ENCODE data around the gene ATG7.
"Not testable (repeated sequence)": the region's sequence is repeated elsewhere in the genome, so short reads cannot be mapped to it uniquely, and the experiment has no call there.

ATG7 gene

GRCh38 chr3:11435440-11436165 lies 163.4 kb downstream of the ATG7 start:
- H3K36me3 ChIP-seq (ENCODE audit: control insufficient read depth, insufficient read depth, low read length), result no peaks in the 10 kb centered on the region
- 94 to 95% methylated on average over 7 of the region's 7 CpGs for WGBS, 2 experiments
- no peaks in the 10 kb centered on the region for H3K9me3 ChIP-seq (ENCODE audit: control insufficient read depth, low read length)
- no peak overlapping the region for H3K27ac ChIP-seq (ENCODE audit: insufficient read depth, low read depth, low read length, poor library complexity, severe bottlenecking)
- H3K4me3 ChIP-seq (ENCODE audit: insufficient read depth, low read depth, low read length), result no peak overlapping the region
- peaks cover 10% of the 10 kb centered on the region for H3K4me1 ChIP-seq (ENCODE audit: control insufficient read depth, insufficient read depth, low read length)
- no peaks in the 10 kb centered on the region for H3K27me3 ChIP-seq (ENCODE audit: control insufficient read depth, insufficient read depth, low read length, poor library complexity, severe bottlenecking)

GRCh38 chr3:11436775-11437174 lies 164.6 kb downstream of the ATG7 start:
- Histone ChIP-seq H3K9me3 (ENCODE audit: control insufficient read depth, low read length) (no peaks in the 10 kb centered on the region), H3K36me3 (ENCODE audit: control insufficient read depth, insufficient read depth, low read length) (no peaks in the 10 kb centered on the region), H3K27ac (ENCODE audit: insufficient read depth, low read depth, low read length, poor library complexity, severe bottlenecking) (no peak overlapping the region), H3K4me3 (ENCODE audit: insufficient read depth, low read depth, low read length) (no peak overlapping the region), H3K4me1 (ENCODE audit: control insufficient read depth, insufficient read depth, low read length) (peaks cover 10% of the 10 kb centered on the region), H3K27me3 (ENCODE audit: control insufficient read depth, insufficient read depth, low read length, poor library complexity, severe bottlenecking) (no peaks in the 10 kb centered on the region)
- 92% methylated on average over 2 of the region's 2 CpGs for WGBS, 2 experiments

GRCh38 chr3:11437506-11437905 lies 165.3 kb downstream of the ATG7 start:
- H3K27ac ChIP-seq (ENCODE audit: insufficient read depth, low read depth, low read length, poor library complexity, severe bottlenecking), result no peak overlapping the region
- 92 to 93% methylated on average over 6 of the region's 6 CpGs for WGBS, 2 experiments
- H3K9me3 ChIP-seq (ENCODE audit: control insufficient read depth, low read length), result no peaks in the 10 kb centered on the region
- H3K4me1 ChIP-seq (ENCODE audit: control insufficient read depth, insufficient read depth, low read length), result peaks cover 10% of the 10 kb centered on the region
- no peaks in the 10 kb centered on the region for H3K27me3 ChIP-seq (ENCODE audit: control insufficient read depth, insufficient read depth, low read length, poor library complexity, severe bottlenecking)
- no peak overlapping the region for H3K4me3 ChIP-seq (ENCODE audit: insufficient read depth, low read depth, low read length)
- no peaks in the 10 kb centered on the region for H3K36me3 ChIP-seq (ENCODE audit: control insufficient read depth, insufficient read depth, low read length)

GRCh38 chr3:11438646-11439045 lies 166.4 kb downstream of the ATG7 start:
- no peak overlapping the region for H3K27ac ChIP-seq (ENCODE audit: insufficient read depth, low read depth, low read length, poor library complexity, severe bottlenecking)
- H3K36me3 ChIP-seq (ENCODE audit: control insufficient read depth, insufficient read depth, low read length), result no peaks in the 10 kb centered on the region
- peaks cover 10% of the 10 kb centered on the region for H3K4me1 ChIP-seq (ENCODE audit: control insufficient read depth, insufficient read depth, low read length)
- H3K4me3 ChIP-seq (ENCODE audit: insufficient read depth, low read depth, low read length), result no peak overlapping the region
- H3K27me3 ChIP-seq (ENCODE audit: control insufficient read depth, insufficient read depth, low read length, poor library complexity, severe bottlenecking), result no peaks in the 10 kb centered on the region
- 92 to 94% methylated on average over 2 of the region's 2 CpGs for WGBS, 2 experiments
- H3K9me3 ChIP-seq (ENCODE audit: control insufficient read depth, low read length), result no peaks in the 10 kb centered on the region

GRCh38 chr3:11441346-11441745 lies 169.1 kb downstream of the ATG7 start:
- 87 to 89% methylated on average over 7 of the region's 7 CpGs for WGBS, 2 experiments
- H3K27ac ChIP-seq (ENCODE audit: insufficient read depth, low read depth, low read length, poor library complexity, severe bottlenecking); H3K4me3 ChIP-seq (ENCODE audit: insufficient read depth, low read depth, low read length); H3K36me3 ChIP-seq (ENCODE audit: control insufficient read depth, insufficient read depth, low read length); H3K9me3 ChIP-seq (ENCODE audit: control insufficient read depth, low read length); H3K27me3 ChIP-seq (ENCODE audit: control insufficient read depth, insufficient read depth, low read length, poor library complexity, severe bottlenecking): not testable (repeated sequence)
- H3K4me1 ChIP-seq (ENCODE audit: control insufficient read depth, insufficient read depth, low read length), result peaks cover 10% of the 10 kb centered on the region

GRCh38 chr3:11444404-11444803 lies 172.2 kb downstream of the ATG7 start:
- Histone ChIP-seq H3K27ac (ENCODE audit: insufficient read depth, low read depth, low read length, poor library complexity, severe bottlenecking) (no peak overlapping the region), H3K36me3 (ENCODE audit: control insufficient read depth, insufficient read depth, low read length) (no peaks in the 10 kb centered on the region), H3K4me1 (ENCODE audit: control insufficient read depth, insufficient read depth, low read length) (no peaks in the 10 kb centered on the region), H3K9me3 (ENCODE audit: control insufficient read depth, low read length) (no peaks in the 10 kb centered on the region), H3K27me3 (ENCODE audit: control insufficient read depth, insufficient read depth, low read length, poor library complexity, severe bottlenecking) (no peaks in the 10 kb centered on the region), H3K4me3 (ENCODE audit: insufficient read depth, low read depth, low read length) (no peak overlapping the region)
- WGBS, 2 experiments, result 91 to 94% methylated on average over 1 of the region's 1 CpG

GRCh38 chr3:11445193-11445592 lies 173.0 kb downstream of the ATG7 start:
- 83 to 91% methylated on average over 2 to 3 of the region's 3 CpGs for WGBS, 2 experiments
- not testable (repeated sequence) for H3K4me1 ChIP-seq (ENCODE audit: control insufficient read depth, insufficient read depth, low read length); H3K27me3 ChIP-seq (ENCODE audit: control insufficient read depth, insufficient read depth, low read length, poor library complexity, severe bottlenecking); H3K27ac ChIP-seq (ENCODE audit: insufficient read depth, low read depth, low read length, poor library complexity, severe bottlenecking); H3K36me3 ChIP-seq (ENCODE audit: control insufficient read depth, insufficient read depth, low read length); H3K4me3 ChIP-seq (ENCODE audit: insufficient read depth, low read depth, low read length); H3K9me3 ChIP-seq (ENCODE audit: control insufficient read depth, low read length)

- Histone ChIP-seq H3K4me3 (ENCODE audit: insufficient read depth, low read depth, low read length) (no peak overlapping the region), H3K9me3 (ENCODE audit: control insufficient read depth, low read length) (no peaks in the 10 kb centered on the region), H3K4me1 (ENCODE audit: control insufficient read depth, insufficient read depth, low read length) (no peaks in the 10 kb centered on the region), H3K27ac (ENCODE audit: insufficient read depth, low read depth, low read length, poor library complexity, severe bottlenecking) (no peak overlapping the region), H3K27me3 (ENCODE audit: control insufficient read depth, insufficient read depth, low read length, poor library complexity, severe bottlenecking) (no peaks in the 10 kb centered on the region), H3K36me3 (ENCODE audit: control insufficient read depth, insufficient read depth, low read length) (no peaks in the 10 kb centered on the region)
- WGBS, 2 experiments, result 78 to 95% methylated on average over 1 to 2 of the region's 2 CpGs
Observed at GRCh38 chr3:11445883-11446282, 173.7 kb downstream of the ATG7 start.

GRCh38 chr3:11447584-11448200 lies 175.5 kb downstream of the ATG7 start:
- no peaks in the 10 kb centered on the region for H3K4me1 ChIP-seq (ENCODE audit: control insufficient read depth, insufficient read depth, low read length)
- no peaks in the 10 kb centered on the region for H3K27me3 ChIP-seq (ENCODE audit: control insufficient read depth, insufficient read depth, low read length, poor library complexity, severe bottlenecking)
- H3K9me3 ChIP-seq (ENCODE audit: control insufficient read depth, low read length), result no peaks in the 10 kb centered on the region
- H3K4me3 ChIP-seq (ENCODE audit: insufficient read depth, low read depth, low read length), result no peak overlapping the region
- H3K36me3 ChIP-seq (ENCODE audit: control insufficient read depth, insufficient read depth, low read length), result no peaks in the 10 kb centered on the region
- H3K27ac ChIP-seq (ENCODE audit: insufficient read depth, low read depth, low read length, poor library complexity, severe bottlenecking), result no peak overlapping the region
- WGBS, 2 experiments, result 44 to 54% methylated on average over 2 of the region's 2 CpGs

GRCh38 chr3:11450015-11450414 lies 177.8 kb downstream of the ATG7 start:
- 90 to 92% methylated on average over 2 of the region's 2 CpGs for WGBS, 2 experiments
- H3K27ac ChIP-seq (ENCODE audit: insufficient read depth, low read depth, low read length, poor library complexity, severe bottlenecking), result no peak overlapping the region
- H3K9me3 ChIP-seq (ENCODE audit: control insufficient read depth, low read length), result no peaks in the 10 kb centered on the region
- no peak overlapping the region for H3K4me3 ChIP-seq (ENCODE audit: insufficient read depth, low read depth, low read length)
- H3K4me1 ChIP-seq (ENCODE audit: control insufficient read depth, insufficient read depth, low read length), result no peaks in the 10 kb centered on the region
- no peaks in the 10 kb centered on the region for H3K27me3 ChIP-seq (ENCODE audit: control insufficient read depth, insufficient read depth, low read length, poor library complexity, severe bottlenecking)
- H3K36me3 ChIP-seq (ENCODE audit: control insufficient read depth, insufficient read depth, low read length), result no peaks in the 10 kb centered on the region
